Measurements from ENCODE around the gene COX10. TPM values are rescaled to one million over a fixed set of nuclear protein-coding genes. Genes with fewer than 3 reads are reported as not detected.

The COX10 gene
- total and polyA plus RNA-seq, 2 experiments from 2014 or later = 13.9 to 18.5 TPM

DNA sequence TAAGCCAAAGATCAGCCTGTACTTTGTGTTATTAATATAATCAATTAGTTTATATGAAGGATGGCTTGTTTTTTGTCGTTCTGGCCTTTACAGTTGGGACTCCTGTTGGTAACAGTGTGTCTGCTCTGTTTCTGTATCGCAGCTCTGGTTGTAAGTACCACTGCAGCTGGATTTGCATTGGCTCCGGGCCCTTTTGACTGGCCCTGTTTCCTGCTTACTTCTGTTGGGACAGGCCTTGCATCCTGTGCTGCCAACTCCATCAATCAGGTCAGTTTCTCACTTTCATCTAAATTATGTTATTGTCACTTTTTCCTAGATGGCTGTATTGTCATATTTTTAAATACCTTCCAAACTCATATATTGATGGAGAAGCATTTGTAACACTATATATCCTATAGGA lies 32.7 kb downstream of the COX10 start:
- in situ Hi-C loops (cut with MboI) = no loop called here
- TF ChIP-seq EZH2 (IDR thresholded peaks at IDR 0.05; ENCODE audit: insufficient read depth, poor library complexity, severe bottlenecking) (no peak), EZH2phosphoT487 (IDR thresholded peaks at IDR 0.05; ENCODE audit: insufficient read depth, low read depth) (no peak)
- no peak overlapping the region for H3K4me2 ChIP-seq (ENCODE audit: unreplicated experiment)
- H3K9me2 ChIP-seq (ENCODE audit: insufficient read depth) = no peaks in the 10 kb centered on the region
- H3K27me3 ChIP-seq (replicated peaks; ENCODE audit: insufficient read depth) = no peaks in the 10 kb centered on the region
- no peaks in the 10 kb centered on the region for H3K4me1 ChIP-seq (ENCODE audit: insufficient read depth)
- WGBS, 2 experiments (ENCODE audit: low coverage in 1 of 2, low lambda C conversion rate in 2 of 2, missing lambda C conversion rate in 2 of 2) = 70 to 77% methylated on average over 3 of the region's 3 CpGs
- 0 out of 2 replicates have a peak, but pooled peaks cover 6% of the 10 kb centered on the region for H3K36me3 ChIP-seq (ENCODE audit: low read depth)
- H3K79me2 ChIP-seq (ENCODE audit: insufficient read depth) = peaks cover 17% of the 10 kb centered on the region
- no peak overlapping the region for H2AFZ ChIP-seq
- H4K20me1 ChIP-seq (ENCODE audit: insufficient read depth) = no peaks in the 10 kb centered on the region
- H3K9ac ChIP-seq = no peak overlapping the region
- DNase-seq = no peak
- H3K9me3 ChIP-seq (ENCODE audit: low read depth) = no peaks in the 10 kb centered on the region
- H3F3A ChIP-seq (ENCODE audit: insufficient read depth) = no peaks in the 10 kb centered on the region
- no peak overlapping the region for H3K27ac ChIP-seq
- no peak overlapping the region for H3K4me3 ChIP-seq

DNA sequence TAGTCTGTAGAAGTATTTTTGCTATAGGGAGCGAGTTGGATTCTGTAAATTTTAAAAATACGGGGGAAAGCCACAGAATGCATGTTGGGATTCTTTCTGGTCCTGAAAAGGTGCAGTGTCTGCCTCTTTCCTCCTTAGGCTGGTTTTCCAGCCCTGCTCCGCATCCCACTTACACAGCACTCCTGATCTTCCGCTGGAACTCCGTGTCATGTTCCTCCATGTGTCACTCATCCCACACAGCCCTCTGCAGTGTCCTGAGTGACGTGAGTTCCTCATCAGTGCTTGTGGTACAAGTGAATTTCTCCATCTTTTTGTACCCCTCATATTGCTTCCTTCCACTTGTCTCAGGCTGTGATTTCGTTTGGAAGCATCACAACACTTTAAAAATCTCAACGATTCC lies 34.5 kb downstream of the COX10 start:
- no peak for DNase-seq
- 0 out of 2 replicates have a peak, but pooled peaks cover 6% of the 10 kb centered on the region for H3K36me3 ChIP-seq (ENCODE audit: low read depth)
- H3K27ac ChIP-seq = no peak overlapping the region
- no peak overlapping the region for H3K4me3 ChIP-seq
- H3K9me2 ChIP-seq (ENCODE audit: insufficient read depth) = no peaks in the 10 kb centered on the region
- H3K27me3 ChIP-seq (replicated peaks; ENCODE audit: insufficient read depth) = no peaks in the 10 kb centered on the region
- H3F3A ChIP-seq (ENCODE audit: insufficient read depth) = no peaks in the 10 kb centered on the region
- no peak overlapping the region for H2AFZ ChIP-seq
- H3K4me1 ChIP-seq (ENCODE audit: insufficient read depth) = 0 out of 2 replicates have a peak, but pooled peaks cover 7% of the 10 kb centered on the region
- no peak overlapping the region for H3K4me2 ChIP-seq (ENCODE audit: unreplicated experiment)
- no peaks in the 10 kb centered on the region for H4K20me1 ChIP-seq (ENCODE audit: insufficient read depth)
- 86 to 87% methylated on average over 8 of the region's 8 CpGs for WGBS, 2 experiments (ENCODE audit: low coverage in 1 of 2, low lambda C conversion rate in 2 of 2, missing lambda C conversion rate in 2 of 2)
- H3K79me2 ChIP-seq (ENCODE audit: insufficient read depth) = 0 out of 2 replicates have a peak, but pooled peaks cover 11% of the 10 kb centered on the region
- TF ChIP-seq EZH2phosphoT487 (IDR thresholded peaks at IDR 0.05; ENCODE audit: insufficient read depth, low read depth) (no peak), EZH2 (IDR thresholded peaks at IDR 0.05; ENCODE audit: insufficient read depth, poor library complexity, severe bottlenecking) (no peak)
- no peaks in the 10 kb centered on the region for H3K9me3 ChIP-seq (ENCODE audit: low read depth)
- in situ Hi-C loops (cut with MboI) = no loop called here
- H3K9ac ChIP-seq = no peak overlapping the region

DNA sequence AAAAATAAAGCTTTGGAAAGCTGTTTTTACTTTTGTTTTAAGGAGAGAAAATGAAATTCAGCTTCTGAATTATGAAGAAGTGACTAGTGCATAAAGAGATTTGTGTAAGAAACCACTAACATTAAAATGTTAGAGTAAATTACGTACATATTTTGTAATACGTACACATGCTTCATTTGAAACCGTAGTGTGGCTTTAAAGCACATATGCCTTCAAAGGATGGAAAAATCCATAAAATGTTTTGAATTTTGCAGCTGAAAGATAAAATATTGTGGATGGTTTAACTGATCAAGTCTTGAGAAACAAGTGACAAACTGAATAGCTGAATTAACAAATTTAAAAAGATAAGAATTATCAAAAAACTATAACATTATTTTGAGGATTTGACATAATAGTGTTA lies 35.4 kb downstream of the COX10 start:
- Histone ChIP-seq H3K4me2 (ENCODE audit: unreplicated experiment) (no peak overlapping the region), H3K36me3 (ENCODE audit: low read depth) (0 out of 2 replicates have a peak, but pooled peaks cover 6% of the 10 kb centered on the region), H3K4me1 (ENCODE audit: insufficient read depth) (0 out of 2 replicates have a peak, but pooled peaks cover 7% of the 10 kb centered on the region), H3K9me2 (ENCODE audit: insufficient read depth) (no peaks in the 10 kb centered on the region), H3K27ac (no peak overlapping the region), H3F3A (ENCODE audit: insufficient read depth) (no peaks in the 10 kb centered on the region), H3K9ac (no peak overlapping the region), H3K27me3 (replicated peaks; ENCODE audit: insufficient read depth) (no peaks in the 10 kb centered on the region), H3K79me2 (ENCODE audit: insufficient read depth) (peaks cover 17% of the 10 kb centered on the region; the same call in 1 of the 2 replicates), H3K4me3 (no peak overlapping the region), H2AFZ (no peak overlapping the region), H3K9me3 (ENCODE audit: low read depth) (no peaks in the 10 kb centered on the region), H4K20me1 (ENCODE audit: insufficient read depth) (no peaks in the 10 kb centered on the region)
- DNase-seq = no peak
- 65 to 67% methylated on average over 3 of the region's 3 CpGs for WGBS, 2 experiments (ENCODE audit: low coverage in 1 of 2, low lambda C conversion rate in 2 of 2, missing lambda C conversion rate in 2 of 2)
- TF ChIP-seq EZH2 (IDR thresholded peaks at IDR 0.05; ENCODE audit: insufficient read depth, poor library complexity, severe bottlenecking) (no peak), EZH2phosphoT487 (IDR thresholded peaks at IDR 0.05; ENCODE audit: insufficient read depth, low read depth) (no peak)
- in situ Hi-C loops (cut with MboI) = no loop called here

DNA sequence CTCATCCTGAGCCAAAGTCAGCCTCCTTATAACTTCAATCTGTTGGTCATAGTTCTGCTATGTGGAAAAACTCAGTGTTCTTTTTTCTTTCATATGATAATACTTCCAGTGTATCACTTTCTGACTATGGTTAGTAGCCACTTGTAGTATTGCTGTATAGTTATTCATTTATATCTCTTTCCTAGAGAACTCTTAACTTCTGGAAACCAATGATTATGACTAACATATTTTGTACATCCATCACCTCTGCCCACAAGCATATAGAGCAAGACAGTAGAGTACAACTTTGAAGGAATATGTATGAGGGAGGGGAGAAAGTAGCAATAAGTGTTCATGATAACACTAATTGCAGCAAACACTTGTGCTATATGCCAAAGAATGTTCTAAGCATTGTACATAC lies 38.6 kb downstream of the COX10 start:
- 0 out of 2 replicates have a peak, but pooled peaks cover 3% of the 10 kb centered on the region for H3K36me3 ChIP-seq (ENCODE audit: low read depth)
- H2AFZ ChIP-seq = no peak overlapping the region
- no peak for TF ChIP-seq EZH2phosphoT487 (IDR thresholded peaks at IDR 0.05; ENCODE audit: insufficient read depth, low read depth)
- H3K4me3 ChIP-seq = no peak overlapping the region
- H3K4me2 ChIP-seq (ENCODE audit: unreplicated experiment) = no peak overlapping the region
- H3K27me3 ChIP-seq (replicated peaks; ENCODE audit: insufficient read depth) = no peaks in the 10 kb centered on the region
- no peaks in the 10 kb centered on the region for H3K9me3 ChIP-seq (ENCODE audit: low read depth)
- H3K9ac ChIP-seq = no peak overlapping the region
- no peaks in the 10 kb centered on the region for H3K9me2 ChIP-seq (ENCODE audit: insufficient read depth)
- no peaks in the 10 kb centered on the region for H4K20me1 ChIP-seq (ENCODE audit: insufficient read depth)
- 0 out of 2 replicates have a peak, but pooled peaks cover 7% of the 10 kb centered on the region for H3K4me1 ChIP-seq (ENCODE audit: insufficient read depth)
- H3K27ac ChIP-seq = no peak overlapping the region
- H3F3A ChIP-seq (ENCODE audit: insufficient read depth) = no peaks in the 10 kb centered on the region
- peak; percentile 9 for DNase-seq
- in situ Hi-C loops (cut with MboI) = no loop called here
- peaks cover 21% of the 10 kb centered on the region for H3K79me2 ChIP-seq (ENCODE audit: insufficient read depth)

DNA sequence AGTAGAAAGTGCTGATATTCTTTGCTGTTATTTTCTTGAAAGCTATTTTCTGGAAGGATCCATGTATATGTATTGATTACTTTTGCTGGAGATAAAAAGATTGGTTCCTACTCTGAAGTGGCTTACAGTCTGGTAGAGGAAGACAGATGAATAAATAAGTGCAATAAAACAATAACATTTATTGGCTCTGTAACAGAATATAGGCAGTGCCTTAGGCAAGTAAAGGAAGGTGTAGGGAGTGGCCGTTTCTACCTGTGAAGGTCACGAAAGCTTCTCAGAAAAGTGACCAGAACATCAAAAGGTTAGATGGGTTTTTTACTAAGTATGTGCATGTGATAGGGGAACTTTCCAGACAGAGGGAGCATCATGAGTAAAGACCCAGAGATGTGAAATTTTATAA lies 43.1 kb downstream of the COX10 start:
- H3K9me3 ChIP-seq (ENCODE audit: low read depth) = no peaks in the 10 kb centered on the region
- 96 to 97% methylated on average over 2 of the region's 2 CpGs for WGBS, 2 experiments (ENCODE audit: low coverage in 1 of 2, low lambda C conversion rate in 2 of 2, missing lambda C conversion rate in 2 of 2)
- no peak for DNase-seq
- in situ Hi-C loops (cut with MboI) = no loop called here
- TF ChIP-seq EZH2 (IDR thresholded peaks at IDR 0.05; ENCODE audit: insufficient read depth, poor library complexity, severe bottlenecking) (no peak), EZH2phosphoT487 (IDR thresholded peaks at IDR 0.05; ENCODE audit: insufficient read depth, low read depth) (no peak)
- no peaks in the 10 kb centered on the region for H3K9me2 ChIP-seq (ENCODE audit: insufficient read depth)
- no peaks in the 10 kb centered on the region for H4K20me1 ChIP-seq (ENCODE audit: insufficient read depth)
- H3K79me2 ChIP-seq (ENCODE audit: insufficient read depth) = peaks cover 43% of the 10 kb centered on the region
- H3K36me3 ChIP-seq (ENCODE audit: low read depth) = no peaks in the 10 kb centered on the region; the same call in 1 of the 2 replicates
- H3K4me2 ChIP-seq (ENCODE audit: unreplicated experiment) = no peak overlapping the region
- H3K27ac ChIP-seq = no peak overlapping the region
- H3F3A ChIP-seq (ENCODE audit: insufficient read depth) = no peaks in the 10 kb centered on the region; the same call in 1 of the 2 replicates
- H2AFZ ChIP-seq = no peak overlapping the region
- 0 out of 2 replicates have a peak, but pooled peaks cover 7% of the 10 kb centered on the region for H3K4me1 ChIP-seq (ENCODE audit: insufficient read depth)
- no peaks in the 10 kb centered on the region for H3K27me3 ChIP-seq (replicated peaks; ENCODE audit: insufficient read depth)
- no peak overlapping the region for H3K4me3 ChIP-seq
- no peak overlapping the region for H3K9ac ChIP-seq

Data from GM23248 (cell line).